Naive B cell (primary cell): ENCODE measurements around the gene UFSP2. TPM values are rescaled to one million over a fixed set of nuclear protein-coding genes. Genes with fewer than 3 reads are reported as not detected.

Source experiments
- ATAC-seq, 2 donors: fragments of 150-1000 bp; cut with Tn5 transposase; 2 replicates each; pipeline ENCODE4 v1.10.0; 2021; ENCODE audit warnings: low read depth in 2 of 2, mild to moderate bottlenecking in 2 of 2, moderate library complexity in 2 of 2
- DNase-seq: peaks from one replicate; pipeline ENCODE4 v3.0.0; 2022
- H3K27ac Mint-ChIP-seq, 6 donors: one replicate each; pipeline ENCODE4 v1.8.0; 2020 to 2022; ENCODE audit warnings: mild to moderate bottlenecking in 6 of 6, mixed read lengths in 6 of 6, moderate library complexity in 5 of 6, inconsistent platforms in 2 of 6
- H3K27me3 Mint-ChIP-seq, 3 donors: one replicate each; pipeline ENCODE4 v1.8.0; 2021 to 2022; ENCODE audit warnings: mixed read lengths in 3 of 3, mild to moderate bottlenecking in 1 of 3
- H3K36me3 Mint-ChIP-seq, 2 donors: one replicate each; pipeline ENCODE4 v1.8.0; 2020 to 2022; ENCODE audit warnings: mixed read lengths in 2 of 2, inconsistent platforms in 1 of 2, mild to moderate bottlenecking in 1 of 2
- H3K4me1 Mint-ChIP-seq, 3 donors: one replicate each; pipeline ENCODE4 v1.8.0; 2020 to 2022; ENCODE audit warnings: mixed read lengths in 3 of 3, inconsistent platforms in 1 of 3, mild to moderate bottlenecking in 1 of 3, moderate library complexity in 1 of 3
- H3K4me3 Mint-ChIP-seq, 8 donors: one replicate each; pipeline ENCODE4 v1.8.0; 2020 to 2022; ENCODE audit warnings: mild to moderate bottlenecking in 8 of 8, mixed read lengths in 8 of 8, moderate library complexity in 8 of 8, inconsistent platforms in 2 of 8
- H3K9me3 Mint-ChIP-seq, 7 donors: one replicate each; pipeline ENCODE4 v1.8.0; 2020 to 2022; ENCODE audit warnings: mixed read lengths in 7 of 7, mild to moderate bottlenecking in 5 of 7, inconsistent platforms in 2 of 7, moderate library complexity in 1 of 7
- polyA plus RNA-seq, 6 donors: library from polyadenylated mRNA; unstranded; fragments of 300-500 nt; fragmentation: Illumina TruSeq; gene quantifications; one replicate each; pipeline ENCODE4 v1.2.3, GENCODE V29; 2021; ENCODE audit warnings: low read depth in 6 of 6

The UFSP2 gene
- polyA plus RNA-seq, 6 donors from 2014 or later: 21.3 to 40.1 (median 32.3) TPM

DNA sequence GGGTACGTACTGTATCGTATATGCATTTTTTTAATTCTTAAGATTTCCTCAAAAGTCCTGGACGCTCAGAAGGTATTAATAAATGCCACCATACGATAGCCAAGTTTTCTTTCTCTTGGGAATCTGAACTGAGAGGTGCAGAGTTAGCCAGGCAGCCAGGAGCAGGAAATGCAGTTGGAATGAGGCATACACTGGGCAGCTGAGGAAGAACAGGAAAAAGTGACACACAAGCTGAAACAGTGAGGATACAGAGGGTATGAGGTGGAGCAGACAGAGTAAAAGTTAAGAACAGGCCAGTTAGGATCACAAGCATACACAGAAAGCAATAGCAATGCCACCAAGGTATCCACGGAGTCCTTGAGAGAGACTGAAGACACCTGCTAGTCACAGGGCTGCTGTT is 13.4 kb downstream of the UFSP2 start:
- no peaks in the 10 kb centered on the region for H3K4me1 Mint-ChIP-seq
- no peak overlapping the region for H3K4me3 Mint-ChIP-seq
- H3K27ac Mint-ChIP-seq: no peak overlapping the region
- ATAC-seq (no peak), DNase-seq (no peak)
- peaks cover 0 to 4% (median 0%) of the 10 kb centered on the region in 7 donors for H3K9me3 Mint-ChIP-seq
- H3K36me3 Mint-ChIP-seq: peaks cover 12 to 20% of the 10 kb centered on the region in 2 donors
- no peaks in the 10 kb centered on the region for H3K27me3 Mint-ChIP-seq

DNA sequence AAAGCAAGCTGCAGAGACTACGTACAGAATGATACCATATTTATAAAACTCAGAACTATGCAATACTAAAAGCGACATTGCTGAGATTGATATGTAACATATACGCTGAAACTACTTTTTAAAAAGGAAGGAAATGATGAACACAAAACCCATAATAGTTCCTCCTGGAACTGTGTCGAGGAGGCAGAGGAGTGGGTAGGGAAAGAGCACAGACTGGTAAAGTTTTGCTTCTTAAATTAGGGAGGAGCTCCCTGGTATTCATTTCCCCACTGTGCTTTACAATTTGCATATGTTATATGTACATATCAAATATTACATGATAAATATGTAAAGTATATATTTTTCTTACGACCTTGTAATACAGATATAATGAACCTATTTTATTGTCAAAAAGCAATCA is 13.9 kb downstream of the UFSP2 start:
- H3K36me3 Mint-ChIP-seq: peaks cover 9 to 15% of the 10 kb centered on the region in 2 donors
- no peak overlapping the region for H3K27ac Mint-ChIP-seq

DNA sequence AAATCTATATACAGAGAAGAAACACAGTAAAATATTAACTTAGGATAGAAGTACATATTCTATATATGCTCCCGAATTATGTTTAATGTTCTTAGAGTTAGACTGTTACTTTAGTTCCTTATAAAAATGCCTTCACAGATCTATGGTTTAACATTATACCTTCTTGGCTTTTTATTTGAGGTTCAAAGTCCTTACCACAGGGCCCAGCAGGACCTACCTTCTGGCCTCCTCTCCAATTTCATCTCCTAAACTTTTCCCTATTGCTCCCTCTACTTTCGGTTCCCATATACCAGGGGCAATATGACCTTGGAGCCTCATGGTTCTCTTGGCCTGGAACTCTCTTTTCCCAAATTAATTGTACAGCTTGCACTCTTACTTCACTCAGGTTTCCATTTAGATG is 17.3 kb downstream of the UFSP2 start:
- H3K36me3 Mint-ChIP-seq: peaks cover 15% of the 10 kb centered on the region in 2 donors
- no peak for ATAC-seq
- H3K4me1 Mint-ChIP-seq: no peaks in the 10 kb centered on the region
- no peak overlapping the region for H3K4me3 Mint-ChIP-seq
- no peak for DNase-seq
- no peaks in the 10 kb centered on the region for H3K27me3 Mint-ChIP-seq
- peaks cover 0 to 4% (median 0%) of the 10 kb centered on the region in 7 donors for H3K9me3 Mint-ChIP-seq
- peak overlapping the region in 2 of 6 donors; percentile 13 to 18 for H3K27ac Mint-ChIP-seq

More for the DNA sequence above, 13.9 kb downstream of the UFSP2 start:
- Mint-ChIP-seq H3K27me3 (no peaks in the 10 kb centered on the region), H3K9me3 (peaks cover 0 to 4% (median 0%) of the 10 kb centered on the region in 7 donors), H3K4me1 (no peaks in the 10 kb centered on the region), H3K4me3 (no peak overlapping the region)
- no peak for DNase-seq
- ATAC-seq: no peak

DNA sequence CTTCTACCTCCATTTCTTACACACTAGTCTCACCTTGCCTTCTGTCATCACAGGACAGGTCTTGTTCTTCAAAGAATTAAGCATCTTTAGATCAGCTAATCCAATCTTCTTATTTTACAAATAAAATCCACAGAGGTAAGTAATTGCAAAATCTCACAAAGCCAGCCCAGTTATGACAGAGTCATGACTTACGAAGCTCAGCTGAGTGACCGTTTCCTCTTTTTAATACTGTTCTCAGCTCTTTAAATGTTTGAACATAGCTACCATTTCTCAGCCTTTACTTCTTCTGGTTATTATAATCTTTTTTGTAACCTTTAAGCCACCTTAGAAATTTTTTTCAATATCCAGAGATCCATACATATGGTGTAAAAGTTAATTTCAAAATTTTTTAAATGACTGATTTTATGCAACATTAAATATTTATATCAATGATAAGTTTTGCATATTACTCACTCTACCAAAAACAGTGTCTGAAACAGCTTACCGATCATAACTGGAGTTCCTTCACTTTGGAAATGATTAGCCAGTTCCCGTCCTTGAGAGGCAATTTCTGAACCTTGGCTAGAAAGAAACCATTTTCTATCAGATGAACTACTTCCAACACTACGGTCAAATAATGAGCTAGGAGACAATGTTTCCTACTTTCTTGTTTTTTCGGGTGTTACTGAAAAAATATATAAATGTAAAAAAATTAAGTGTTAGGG is 20.3 kb downstream of the UFSP2 start:
- H3K27me3 Mint-ChIP-seq: no peaks in the 10 kb centered on the region
- H3K4me1 Mint-ChIP-seq: no peaks in the 10 kb centered on the region
- H3K4me3 Mint-ChIP-seq: no peak overlapping the region
- H3K36me3 Mint-ChIP-seq: peaks cover 7 to 17% of the 10 kb centered on the region in 2 donors
- H3K27ac Mint-ChIP-seq: no peak overlapping the region
- peaks cover 0 to 4% (median 0%) of the 10 kb centered on the region in 7 donors for H3K9me3 Mint-ChIP-seq
- DNase-seq: no peak
- no peak for ATAC-seq

DNA sequence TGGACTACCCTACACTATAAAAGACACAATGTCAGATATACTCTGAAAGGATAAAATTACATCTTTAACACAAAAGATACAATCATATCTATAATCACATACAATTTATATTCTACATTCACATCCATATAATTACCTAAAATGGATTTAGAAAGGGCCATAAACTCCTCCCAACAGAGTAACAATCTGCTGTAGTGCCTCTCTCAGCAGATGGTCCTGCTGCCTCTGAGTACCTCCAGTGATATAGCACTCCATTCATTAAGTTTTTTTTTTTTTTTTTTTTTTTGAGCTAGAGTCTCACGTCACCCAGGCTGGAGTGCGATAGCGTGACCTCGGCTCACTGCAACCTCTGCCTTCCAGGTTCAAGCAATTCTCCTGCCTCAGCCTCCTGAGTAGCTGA is 21.7 kb downstream of the UFSP2 start:
- no peak for ATAC-seq
- no peaks in the 10 kb centered on the region for H3K9me3 Mint-ChIP-seq
- H3K27me3 Mint-ChIP-seq: no peaks in the 10 kb centered on the region
- peaks cover 0 to under 1% (median 0%) of the 10 kb centered on the region in 3 donors for H3K4me1 Mint-ChIP-seq
- peak overlapping the region in 1 of 6 donors; percentile 51 for H3K27ac Mint-ChIP-seq
- H3K36me3 Mint-ChIP-seq: peaks cover 0 to 17% of the 10 kb centered on the region in 2 donors
- H3K4me3 Mint-ChIP-seq: no peak overlapping the region
- no peak for DNase-seq

DNA sequence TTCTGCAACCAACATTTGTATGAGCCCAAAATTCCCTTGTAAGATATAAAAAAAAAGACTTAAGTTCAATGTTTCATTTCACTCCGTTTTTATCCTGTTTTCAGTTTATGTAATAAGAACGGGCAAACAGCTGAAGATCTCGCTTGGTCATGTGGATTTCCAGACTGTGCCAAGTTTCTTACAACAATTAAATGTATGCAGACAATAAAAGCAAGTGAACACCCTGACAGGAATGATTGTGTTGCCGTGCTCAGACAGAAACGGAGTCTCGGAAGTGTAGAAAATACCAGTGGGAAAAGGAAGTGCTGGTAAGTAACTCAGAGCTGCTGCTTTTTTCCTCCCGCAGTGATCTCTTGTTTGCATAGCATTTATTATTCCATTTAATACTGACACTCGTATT is 26.3 kb downstream of the UFSP2 start:
- Mint-ChIP-seq H3K4me3 (peak overlapping the region in 1 of 8 donors; percentile 96), H3K27me3 (no peaks in the 10 kb centered on the region), H3K9me3 (no peaks in the 10 kb centered on the region), H3K36me3 (peaks cover 0 to 10% of the 10 kb centered on the region in 2 donors), H3K4me1 (peaks cover 12 to 31% (median 16%) of the 10 kb centered on the region in 3 donors), H3K27ac (peak overlapping the region in 1 of 6 donors; percentile 30)
- DNase-seq (no peak), ATAC-seq (no peak)

DNA sequence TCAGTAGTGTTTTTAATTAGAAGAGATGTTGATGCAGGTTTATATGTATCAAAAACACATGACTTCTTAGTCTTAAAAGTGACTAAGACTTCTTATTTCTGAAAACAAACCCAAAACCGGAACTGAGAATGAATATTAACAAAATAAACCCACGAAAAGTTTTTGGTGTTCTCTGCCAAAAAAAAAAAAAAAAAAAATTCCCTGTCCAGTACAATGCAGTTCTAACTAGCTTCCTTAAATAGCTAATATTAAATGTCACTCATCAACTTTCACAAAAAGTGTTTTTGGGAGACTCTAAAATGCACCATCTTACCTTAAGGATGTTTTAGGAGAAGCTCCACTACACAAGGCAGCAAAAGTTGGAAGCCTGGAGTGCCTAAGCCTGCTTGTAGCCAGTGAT is 27.1 kb downstream of the UFSP2 start:
- peak overlapping the region in 1 of 6 donors; percentile 33 for H3K27ac Mint-ChIP-seq

DNA sequence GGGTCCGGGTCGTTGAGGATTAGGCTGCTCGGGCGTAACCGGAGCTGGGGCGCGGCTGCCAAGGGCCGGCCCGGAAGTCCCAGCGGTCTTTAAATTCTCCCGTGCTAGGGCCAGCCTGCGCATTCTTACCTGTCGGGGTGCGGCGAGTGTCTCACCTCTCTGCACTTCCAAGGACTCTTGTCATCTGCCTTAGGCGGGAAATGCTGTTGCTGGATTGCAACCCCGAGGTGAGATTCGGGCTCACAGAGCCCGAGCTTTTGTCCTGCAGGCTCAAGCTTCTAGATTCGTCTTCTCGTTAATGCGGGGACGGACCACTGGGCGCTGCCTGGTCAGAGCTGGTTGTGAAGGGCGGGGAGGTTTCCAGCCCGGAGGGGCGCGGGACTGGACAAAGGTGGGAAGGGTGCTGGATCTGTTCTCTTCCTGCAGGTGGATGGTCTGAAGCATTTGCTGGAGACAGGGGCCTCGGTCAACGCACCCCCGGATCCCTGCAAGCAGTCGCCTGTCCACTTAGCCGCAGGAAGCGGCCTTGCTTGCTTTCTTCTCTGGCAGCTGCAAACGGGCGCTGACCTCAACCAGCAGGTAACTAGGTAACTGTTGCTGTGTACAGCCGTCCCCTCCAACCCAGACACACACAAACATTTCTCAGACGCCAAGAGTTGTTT is 28.9 kb downstream of the UFSP2 start, which contains the start of gene ANKRD37:
Gene ANKRD37 (plus strand): TSS at position 118 of the 662 bp plus-strand sequence. CDS start 83 bp downstream, at position 201.
- peak within 1 kb of the TSS; percentile 96 to 100 (median 98) for H3K27ac Mint-ChIP-seq
- H3K9me3 Mint-ChIP-seq: no peaks in the 10 kb centered on the region
- H3K27me3 Mint-ChIP-seq: no peaks in the 10 kb centered on the region
- DNase-seq: no peak
- H3K4me3 Mint-ChIP-seq: peak within 1 kb of the TSS; percentile 87 to 98 (median 96)
- ATAC-seq: no peak
- H3K4me1 Mint-ChIP-seq: peaks cover 18 to 49% (median 23%) of the 10 kb centered on the region in 3 donors
- peaks cover 0 to 10% of the 10 kb centered on the region in 2 donors for H3K36me3 Mint-ChIP-seq

More for the DNA sequence above, 27.1 kb downstream of the UFSP2 start:
- no peaks in the 10 kb centered on the region for H3K27me3 Mint-ChIP-seq
- H3K36me3 Mint-ChIP-seq: peaks cover 0 to 10% of the 10 kb centered on the region in 2 donors
- no peak for ATAC-seq
- peak overlapping the region in 1 of 8 donors; percentile 96 for H3K4me3 Mint-ChIP-seq
- H3K9me3 Mint-ChIP-seq: no peaks in the 10 kb centered on the region
- H3K4me1 Mint-ChIP-seq: peaks cover 18 to 37% (median 18%) of the 10 kb centered on the region in 3 donors
- DNase-seq: no peak

DNA sequence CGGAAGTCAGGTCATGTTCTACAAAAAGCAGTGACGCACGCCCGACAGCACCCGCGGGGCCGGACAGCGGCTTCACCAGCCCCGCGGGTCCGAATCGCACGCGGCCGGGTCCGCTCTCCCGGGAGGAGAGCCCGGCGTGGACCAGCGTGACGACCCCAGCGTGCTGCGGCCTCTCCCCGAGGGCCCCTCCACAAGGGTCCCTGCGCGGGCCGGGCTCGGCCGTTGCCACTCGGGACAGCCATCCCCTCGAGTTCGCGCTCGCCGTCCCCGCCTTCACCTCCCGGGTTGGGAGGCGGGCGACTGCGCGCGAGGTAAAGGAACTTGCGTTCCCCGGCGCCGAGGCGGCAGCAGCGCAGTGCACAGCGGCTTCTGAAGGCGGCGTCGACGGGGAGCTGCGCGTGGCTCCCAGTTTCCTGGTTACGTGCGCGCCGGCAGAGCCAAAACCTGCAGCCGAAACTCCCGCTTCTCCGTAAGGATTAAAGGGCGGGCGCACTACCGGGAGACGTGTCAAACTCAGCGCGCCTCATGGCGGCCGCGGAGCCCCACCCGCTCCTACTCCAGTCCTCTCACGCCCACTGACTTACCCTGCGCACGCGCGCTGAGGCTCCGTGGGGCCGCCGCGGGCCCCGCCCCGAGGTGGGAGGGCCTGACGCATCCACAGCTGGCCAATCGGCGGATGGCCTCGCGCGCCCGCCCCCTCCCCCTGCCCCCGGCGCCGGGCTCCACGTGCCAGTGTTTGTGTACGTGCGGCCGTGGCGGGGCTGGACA is 29.6 kb downstream of the UFSP2 start:
- DNase-seq (peak; percentile 98), ATAC-seq (peak; percentile 85 to 87)
- H3K9me3 Mint-ChIP-seq: no peaks in the 10 kb centered on the region
- no peaks in the 10 kb centered on the region for H3K27me3 Mint-ChIP-seq
- H3K27ac Mint-ChIP-seq: peak overlapping the region; percentile 96 to 100 (median 98)
- peaks cover 0 to 8% of the 10 kb centered on the region in 2 donors for H3K36me3 Mint-ChIP-seq
- peak overlapping the region; percentile 87 to 98 (median 96) for H3K4me3 Mint-ChIP-seq
- peaks cover 18 to 53% (median 23%) of the 10 kb centered on the region in 3 donors for H3K4me1 Mint-ChIP-seq

DNA sequence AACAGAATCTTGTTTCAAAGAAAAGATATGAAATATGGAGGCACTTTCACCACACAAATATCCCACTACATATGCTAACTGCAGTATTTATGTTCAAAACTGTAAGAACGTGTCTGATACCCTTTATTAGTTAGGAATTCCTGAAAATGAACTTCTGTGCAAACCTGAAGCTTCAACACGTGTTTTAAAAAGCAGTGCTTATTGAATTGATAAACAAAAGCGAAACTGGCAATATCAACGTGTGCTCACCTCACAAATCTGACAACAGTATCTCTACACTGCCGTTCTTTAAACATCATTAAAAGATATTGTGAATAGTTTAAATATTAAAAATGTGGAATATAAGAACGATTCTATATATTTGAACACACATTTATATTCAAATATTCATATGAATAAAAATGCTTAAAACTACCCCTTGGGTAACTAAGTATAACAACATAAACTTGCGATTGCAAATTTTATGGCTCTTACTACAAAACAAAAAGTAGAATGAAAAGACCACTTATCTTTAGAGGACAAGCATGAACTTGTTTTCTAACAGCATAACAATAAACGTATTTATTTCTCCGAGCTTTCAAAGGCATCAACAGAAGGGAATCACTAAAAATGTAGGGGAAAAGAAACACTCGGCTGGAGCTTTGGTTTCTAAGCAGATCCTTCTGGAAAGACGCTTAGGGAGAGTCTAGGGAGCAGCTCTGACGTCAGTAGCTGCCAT is 30.4 kb downstream of the UFSP2 start, which contains the start of gene LRP2BP:
Gene LRP2BP (minus strand): TSS at position 687 of the 718 bp plus-strand sequence. CDS start 17,738 bp downstream, outside the sequence.
- no peaks in the 10 kb centered on the region for H3K27me3 Mint-ChIP-seq
- DNase-seq (peak; percentile 12), ATAC-seq (no peak)
- peaks cover 0 to 5% of the 10 kb centered on the region in 2 donors for H3K36me3 Mint-ChIP-seq
- H3K9me3 Mint-ChIP-seq: no peaks in the 10 kb centered on the region
- H3K4me1 Mint-ChIP-seq: peaks cover 18 to 53% (median 23%) of the 10 kb centered on the region in 3 donors
- peak within 1 kb of the TSS; percentile 96 to 100 (median 98) for H3K27ac Mint-ChIP-seq
- H3K4me3 Mint-ChIP-seq: peak within 1 kb of the TSS; percentile 87 to 98 (median 96)

DNA sequence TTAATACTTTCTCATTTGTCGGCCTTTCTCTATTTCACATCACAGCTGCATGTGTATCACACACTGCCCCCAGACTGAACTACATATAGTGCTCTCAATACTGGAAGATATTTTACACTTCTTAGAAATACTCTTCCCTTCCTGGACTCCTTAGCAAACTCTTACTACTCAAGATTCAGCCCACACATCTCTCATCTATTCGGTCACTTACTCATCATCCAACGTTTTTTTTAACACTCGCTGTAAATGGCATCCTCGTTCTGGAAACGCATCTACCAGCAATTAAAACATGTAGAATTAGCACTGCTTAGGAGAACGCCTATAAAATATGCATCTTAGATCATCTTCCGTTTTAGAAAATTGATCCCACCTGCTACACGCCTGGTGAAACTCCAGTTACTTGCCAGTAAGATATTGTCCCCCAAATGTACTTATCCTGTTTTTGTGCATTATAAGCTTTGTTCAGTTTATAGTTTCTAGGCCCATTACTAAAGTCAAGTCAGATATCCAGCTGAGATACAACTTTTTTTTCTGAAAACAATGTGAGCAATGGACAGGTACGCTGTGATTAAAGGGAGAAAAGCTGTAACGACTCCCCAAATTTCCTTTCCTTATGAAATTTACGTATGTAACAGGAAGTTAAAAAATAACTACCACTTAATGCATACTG is 31.1 kb downstream of the UFSP2 start:
- DNase-seq: no peak
- no peak for ATAC-seq
- H3K4me1 Mint-ChIP-seq: peaks cover 18 to 53% (median 23%) of the 10 kb centered on the region in 3 donors
- H3K4me3 Mint-ChIP-seq: peak overlapping the region; percentile 70 to 98 (median 95)
- peaks cover 0 to 4% of the 10 kb centered on the region in 2 donors for H3K36me3 Mint-ChIP-seq
- H3K27me3 Mint-ChIP-seq: no peaks in the 10 kb centered on the region
- peak overlapping the region; percentile 4 to 100 (median 98) for H3K27ac Mint-ChIP-seq
- H3K9me3 Mint-ChIP-seq: no peaks in the 10 kb centered on the region

DNA sequence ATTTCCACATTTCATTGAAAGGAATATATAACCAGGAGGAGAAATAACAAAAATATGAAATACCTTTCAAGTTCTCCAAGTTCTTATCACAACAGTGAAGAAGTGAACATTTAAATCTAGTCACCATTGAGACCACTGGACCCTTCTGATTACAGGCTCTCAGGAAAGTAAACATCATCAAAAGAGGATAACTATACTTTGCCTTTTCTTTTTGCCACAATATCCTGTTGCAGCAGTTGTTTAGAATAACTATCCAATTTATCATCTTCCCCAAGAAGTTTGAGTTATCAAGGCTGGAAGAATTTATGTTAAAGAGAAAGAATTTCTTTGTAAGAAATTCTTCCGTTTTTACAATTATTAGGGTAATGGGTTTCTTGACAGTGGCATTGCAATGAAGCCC is 33.6 kb downstream of the UFSP2 start:
- ATAC-seq: no peak
- peak overlapping the region in 4 of 6 donors; percentile 4 to 73 (median 26) for H3K27ac Mint-ChIP-seq

More for the DNA sequence above, 33.6 kb downstream of the UFSP2 start:
- no peaks in the 10 kb centered on the region for H3K9me3 Mint-ChIP-seq
- no peaks in the 10 kb centered on the region for H3K36me3 Mint-ChIP-seq
- no peak for DNase-seq
- no peak overlapping the region for H3K4me3 Mint-ChIP-seq
- peaks cover 0 to 4% (median 0%) of the 10 kb centered on the region in 3 donors for H3K27me3 Mint-ChIP-seq
- peaks cover 15 to 35% (median 21%) of the 10 kb centered on the region in 3 donors for H3K4me1 Mint-ChIP-seq
